Uterus (tissue), 2 donors: ENCODE measurements around the gene EML5.

Experiments used
- CTCF ChIP-seq, 4 experiments: fragments of 200-600 bp in 2 of 4; fragments of 450-650 bp in 2 of 4; sonication (generic) in 2 of 4; IDR thresholded peaks; one replicate each; pipeline ENCODE4 v1.5.1; 2016 to 2019; ENCODE audit warnings: antibody characterized with exemption in 4 of 4, mild to moderate bottlenecking in 2 of 4, moderate library complexity in 1 of 4
- POLR2A ChIP-seq, 2 donors: fragments of 450-650 bp; IDR thresholded peaks; one replicate each; pipeline ENCODE4 v1.6.1; 2016; ENCODE audit warnings: antibody characterized with exemption in 2 of 2, mild to moderate bottlenecking in 1 of 2, moderate library complexity in 1 of 2

- TF ChIP-seq CTCF (IDR thresholded peaks at IDR 0.05) (peak in 3 of 4 experiments; percentile 24 to 55 (median 25)), POLR2A (IDR thresholded peaks at IDR 0.05) (peak in 1 of 2 donors; percentile 34)
These were observed at the start of gene EML5 for GRCh38 chr14:88792473-88793258.
